Right atrium auricular region (tissue), 2 donors: ENCODE measurements around the gene UTP15. TPM values are rescaled to one million over a fixed set of nuclear protein-coding genes. Genes with fewer than 3 reads are reported as not detected.

Experiments
- DNase-seq: peaks from one replicate; pipeline ENCODE4 v3.0.0-alpha.2; 2019; ENCODE audit warnings: low spot score
- H3K27ac ChIP-seq, 2 donors: fragments of 200-600 bp; sonication (generic); 1 replicate in 1 of 2; 2 replicates in 1 of 2; pipeline ENCODE4 v1.5.1; 2016 to 2019
- H3K27me3 ChIP-seq, 2 donors: fragments of 200-600 bp; sonication (generic); one replicate each; pipeline versions ENCODE4 v1.5.1 to v1.6.0; 2017 to 2019
- H3K36me3 ChIP-seq: fragments of 200-600 bp; sonication (generic); one replicate; pipeline ENCODE4 v1.5.1; 2016
- H3K4me1 ChIP-seq, 2 donors: fragments of 200-600 bp; sonication (generic); one replicate each; pipeline versions ENCODE4 v1.5.1 to v1.6.0; 2017 to 2019
- H3K4me3 ChIP-seq, 2 donors: fragments of 200-600 bp; sonication (generic); 1 replicate in 1 of 2; 2 replicates in 1 of 2; pipeline ENCODE4 v1.5.1; 2017 to 2019; ENCODE audit warnings: mild to moderate bottlenecking in 1 of 2, moderate library complexity in 1 of 2
- H3K9me3 ChIP-seq, 2 donors: fragments of 200-600 bp; sonication (generic); one replicate each; pipeline ENCODE4 v1.5.1; 2019
- total RNA-seq, 2 donors: library from RNA; depleted of rRNA; stranded (reverse); fragments of >200 nt; gene quantifications; one replicate each; pipeline ENCODE4 v1.1.0, GENCODE V29; 2016
- TF ChIP-seq, protein P1 (sequence below), 2 donors: fragments of 200-600 bp; sonication (generic); IDR thresholded peaks; one replicate each; pipeline ENCODE4 v1.5.1; 2019; ENCODE audit warnings: antibody characterized with exemption in 2 of 2

The UTP15 gene
- total RNA-seq, 2 donors from 2014 or later, result 6.6 to 8.7 TPM

DNA sequence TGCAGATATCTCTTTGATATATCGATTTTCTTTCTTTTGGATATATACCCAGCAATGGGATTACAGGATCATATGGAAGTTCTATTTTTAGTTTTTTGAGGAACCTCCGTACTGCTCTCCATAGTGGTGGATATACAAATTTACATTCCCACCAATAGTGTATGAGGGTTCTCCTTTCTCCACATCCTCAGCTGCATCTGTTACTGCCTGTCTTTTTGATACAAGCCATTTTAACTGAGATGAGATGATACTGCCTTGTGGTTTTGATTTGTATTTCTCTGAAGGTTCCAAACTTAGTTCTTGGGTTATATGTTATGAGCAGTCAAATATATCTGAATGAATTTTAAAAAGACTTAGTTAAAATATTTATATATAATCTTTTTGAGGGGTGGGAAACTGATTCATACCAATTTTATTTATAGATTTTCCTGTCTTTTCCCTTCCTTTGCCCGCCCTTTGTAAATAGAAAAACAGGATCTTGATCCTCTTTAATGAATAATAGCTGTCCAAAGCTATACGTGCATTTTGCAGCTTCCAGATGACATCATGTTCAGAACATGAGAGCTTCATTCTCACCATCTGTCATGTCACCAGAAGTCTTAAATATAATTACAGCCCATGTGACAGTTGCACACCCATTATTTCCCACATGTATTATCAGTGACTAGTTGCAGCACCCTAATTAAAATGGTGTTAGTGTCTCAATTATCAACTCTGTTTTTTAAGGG lies 54.2 kb downstream of the UTP15 start:
- H3K36me3 ChIP-seq, result no peaks in the 10 kb centered on the region
- no peak for DNase-seq
- no peaks in the 10 kb centered on the region for H3K27me3 ChIP-seq
- TF ChIP-seq, protein P1, sequence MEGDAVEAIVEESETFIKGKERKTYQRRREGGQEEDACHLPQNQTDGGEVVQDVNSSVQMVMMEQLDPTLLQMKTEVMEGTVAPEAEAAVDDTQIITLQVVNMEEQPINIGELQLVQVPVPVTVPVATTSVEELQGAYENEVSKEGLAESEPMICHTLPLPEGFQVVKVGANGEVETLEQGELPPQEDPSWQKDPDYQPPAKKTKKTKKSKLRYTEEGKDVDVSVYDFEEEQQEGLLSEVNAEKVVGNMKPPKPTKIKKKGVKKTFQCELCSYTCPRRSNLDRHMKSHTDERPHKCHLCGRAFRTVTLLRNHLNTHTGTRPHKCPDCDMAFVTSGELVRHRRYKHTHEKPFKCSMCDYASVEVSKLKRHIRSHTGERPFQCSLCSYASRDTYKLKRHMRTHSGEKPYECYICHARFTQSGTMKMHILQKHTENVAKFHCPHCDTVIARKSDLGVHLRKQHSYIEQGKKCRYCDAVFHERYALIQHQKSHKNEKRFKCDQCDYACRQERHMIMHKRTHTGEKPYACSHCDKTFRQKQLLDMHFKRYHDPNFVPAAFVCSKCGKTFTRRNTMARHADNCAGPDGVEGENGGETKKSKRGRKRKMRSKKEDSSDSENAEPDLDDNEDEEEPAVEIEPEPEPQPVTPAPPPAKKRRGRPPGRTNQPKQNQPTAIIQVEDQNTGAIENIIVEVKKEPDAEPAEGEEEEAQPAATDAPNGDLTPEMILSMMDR (IDR thresholded peaks at IDR 0.05), result no peak
- no peak overlapping the region for H3K27ac ChIP-seq
- H3K4me3 ChIP-seq, result no peak overlapping the region
- no peaks in the 10 kb centered on the region for H3K9me3 ChIP-seq
- H3K4me1 ChIP-seq, result no peaks in the 10 kb centered on the region

DNA sequence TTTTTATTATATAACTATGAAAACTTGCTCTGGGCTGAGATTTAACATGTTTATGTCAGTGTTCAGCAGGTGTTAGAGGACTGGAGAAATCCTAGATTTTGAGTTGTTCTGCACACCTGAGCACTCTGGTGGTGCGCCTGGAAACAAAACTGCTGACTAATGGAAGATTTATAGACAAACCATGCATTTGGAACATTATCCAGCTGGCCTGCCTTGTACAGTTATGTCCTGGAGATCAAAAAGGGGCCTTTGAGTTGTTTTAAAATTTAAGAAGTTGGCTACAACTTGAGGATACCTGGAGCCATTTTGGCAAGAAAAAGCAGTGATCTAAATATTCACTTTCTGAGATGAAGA lies 54.8 kb downstream of the UTP15 start:
- H3K27me3 ChIP-seq, result no peaks in the 10 kb centered on the region
- no peak overlapping the region for H3K4me3 ChIP-seq
- H3K36me3 ChIP-seq, result no peaks in the 10 kb centered on the region
- H3K4me1 ChIP-seq, result peaks cover 0 to 3% of the 10 kb centered on the region in 2 donors
- no peaks in the 10 kb centered on the region for H3K9me3 ChIP-seq
- DNase-seq, result no peak
- no peak overlapping the region for H3K27ac ChIP-seq
- TF ChIP-seq, protein P1 (IDR thresholded peaks at IDR 0.05), result no peak

DNA sequence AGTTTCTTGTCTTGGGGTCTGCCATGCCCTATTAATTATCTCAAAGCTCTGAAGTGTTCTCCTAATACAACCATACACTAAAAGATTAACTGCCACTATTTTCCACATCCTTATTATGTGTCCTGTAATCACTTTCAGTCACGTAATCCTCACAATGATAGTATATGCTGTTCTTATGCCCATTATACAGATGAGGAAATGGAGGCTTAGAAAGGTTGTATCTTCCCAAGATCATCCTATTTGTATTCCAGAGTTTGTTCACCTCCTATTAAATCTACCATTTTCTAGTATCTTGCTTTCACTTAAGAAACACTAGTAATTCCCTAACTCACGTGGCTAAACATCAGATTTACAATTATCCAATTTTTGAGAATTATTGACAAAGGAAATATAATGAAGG lies 57.5 kb downstream of the UTP15 start:
- TF ChIP-seq, protein P1 (IDR thresholded peaks at IDR 0.05), result no peak
- H3K4me3 ChIP-seq, result no peak overlapping the region
- DNase-seq, result no peak
- H3K9me3 ChIP-seq, result no peaks in the 10 kb centered on the region
- H3K27me3 ChIP-seq, result no peaks in the 10 kb centered on the region
- peaks cover 0 to 16% of the 10 kb centered on the region in 2 donors for H3K4me1 ChIP-seq
- H3K27ac ChIP-seq, result no peak overlapping the region
- H3K36me3 ChIP-seq, result no peaks in the 10 kb centered on the region

DNA sequence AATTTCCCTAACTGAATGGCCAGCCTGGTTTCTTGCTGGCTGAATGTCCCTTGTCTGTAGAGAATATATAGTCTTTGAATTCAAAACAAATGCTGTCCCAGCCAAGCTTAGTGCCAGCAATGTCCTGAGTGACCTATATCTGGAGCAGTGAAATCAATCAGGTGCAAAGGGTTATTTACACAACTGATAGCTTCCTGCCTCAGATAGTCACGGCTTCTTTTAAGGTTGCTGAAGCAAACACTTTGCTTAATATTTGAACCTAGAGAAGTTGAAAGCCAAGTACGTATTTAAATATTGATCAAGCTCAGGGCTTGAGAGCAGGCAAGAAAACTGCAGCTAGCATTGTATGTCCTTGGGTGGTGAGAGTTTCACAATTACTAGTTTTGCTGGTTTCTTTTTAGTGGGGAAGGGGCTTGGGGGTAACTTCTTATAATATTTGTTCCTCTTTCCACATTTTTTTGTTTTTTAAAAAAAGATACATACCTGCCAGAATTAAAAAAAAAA lies 58.4 kb downstream of the UTP15 start:
- TF ChIP-seq, protein P1 (IDR thresholded peaks at IDR 0.05), result no peak
- H3K27me3 ChIP-seq, result no peaks in the 10 kb centered on the region
- no peak overlapping the region for H3K27ac ChIP-seq
- no peaks in the 10 kb centered on the region for H3K9me3 ChIP-seq
- no peaks in the 10 kb centered on the region for H3K36me3 ChIP-seq
- no peak for DNase-seq
- H3K4me3 ChIP-seq, result no peak overlapping the region
- peaks cover 0 to 16% of the 10 kb centered on the region in 2 donors for H3K4me1 ChIP-seq

DNA sequence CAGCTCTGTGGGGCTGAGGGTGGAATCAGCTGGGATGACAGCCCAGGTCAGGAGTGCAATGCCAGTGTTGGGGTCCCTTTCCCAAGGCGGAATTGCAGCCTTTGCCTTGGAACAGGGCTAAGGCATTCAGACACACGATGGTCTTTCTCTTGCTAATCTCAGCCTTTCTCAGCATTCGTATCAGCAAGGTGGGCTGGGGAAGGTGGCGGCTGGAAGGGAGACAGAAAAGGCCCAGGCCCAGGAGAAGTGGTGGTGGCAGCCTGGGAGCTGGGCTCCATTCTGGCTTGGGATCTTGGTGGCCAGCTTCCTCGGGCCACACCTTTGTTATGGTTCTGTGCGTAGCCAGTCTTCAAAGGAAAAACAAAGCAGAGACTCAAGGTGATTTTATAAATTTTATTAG lies 59.3 kb downstream of the UTP15 start:
- TF ChIP-seq, protein P1 (IDR thresholded peaks at IDR 0.05), result no peak
- H3K27ac ChIP-seq, result no peak overlapping the region
- H3K27me3 ChIP-seq, result no peaks in the 10 kb centered on the region
- peaks cover 0 to 16% of the 10 kb centered on the region in 2 donors for H3K4me1 ChIP-seq
- DNase-seq, result no peak
- H3K36me3 ChIP-seq, result no peaks in the 10 kb centered on the region
- H3K9me3 ChIP-seq, result no peaks in the 10 kb centered on the region
- no peak overlapping the region for H3K4me3 ChIP-seq
